ENCODE measurements around the gene IL23R. TPM values are rescaled to one million over a fixed set of nuclear protein-coding genes. Genes with fewer than 3 reads are reported as not detected.

The IL23R gene
- total RNA-seq, 1 donor = not detected

GRCh38 chr1:67228791-67229190, 62.5 kb downstream of the IL23R start:
- TF ChIP-seq CTCF (IDR thresholded peaks at IDR 0.05; ENCODE audit: extremely low read depth, low read depth, low read length) = no peak
- Histone ChIP-seq H4K20me1 (ENCODE audit: insufficient read depth, low read length) (no peaks in the 10 kb centered on the region), H3K79me2 (ENCODE audit: insufficient read depth, low read length) (no peaks in the 10 kb centered on the region), H2AFZ (ENCODE audit: low read length) (no peak overlapping the region), H3K4me3 (ENCODE audit: insufficient read depth, low read length) (no peak overlapping the region), H3K4me2 (ENCODE audit: insufficient read depth, low read length) (no peak overlapping the region), H3K36me3 (ENCODE audit: insufficient read depth, low read length) (no peaks in the 10 kb centered on the region), H3K9me3 (ENCODE audit: low read depth, low read length) (no peaks in the 10 kb centered on the region), H3K4me1 (ENCODE audit: insufficient read depth, low read length) (no peaks in the 10 kb centered on the region), H3K27ac (ENCODE audit: low read depth, low read length) (no peak overlapping the region), H3K27me3 (ENCODE audit: insufficient read depth, low read length) (peaks cover 11% of the 10 kb centered on the region)
- DNase-seq (ENCODE audit: insufficient read length, low spot score, missing footprints) = no peak

GRCh38 chr1:67230539-67230938, 64.3 kb downstream of the IL23R start:
- peak; percentile 8 for DNase-seq (ENCODE audit: insufficient read length, low spot score, missing footprints)
- Histone ChIP-seq H3K79me2 (ENCODE audit: insufficient read depth, low read length) (no peaks in the 10 kb centered on the region), H3K4me3 (ENCODE audit: insufficient read depth, low read length) (no peak overlapping the region), H4K20me1 (ENCODE audit: insufficient read depth, low read length) (no peaks in the 10 kb centered on the region), H3K27ac (ENCODE audit: low read depth, low read length) (no peak overlapping the region), H3K27me3 (ENCODE audit: insufficient read depth, low read length) (peaks cover 12% of the 10 kb centered on the region), H3K36me3 (ENCODE audit: insufficient read depth, low read length) (no peaks in the 10 kb centered on the region), H3K9me3 (ENCODE audit: low read depth, low read length) (no peaks in the 10 kb centered on the region), H3K4me2 (ENCODE audit: insufficient read depth, low read length) (no peak overlapping the region), H3K4me1 (ENCODE audit: insufficient read depth, low read length) (no peaks in the 10 kb centered on the region), H2AFZ (ENCODE audit: low read length) (no peak overlapping the region)
- TF ChIP-seq CTCF (IDR thresholded peaks at IDR 0.05; ENCODE audit: extremely low read depth, low read depth, low read length) = no peak

- H3K36me3 ChIP-seq (ENCODE audit: insufficient read depth, low read length) = no peaks in the 10 kb centered on the region
- no peaks in the 10 kb centered on the region for H3K79me2 ChIP-seq (ENCODE audit: insufficient read depth, low read length)
- H3K4me1 ChIP-seq (ENCODE audit: insufficient read depth, low read length) = no peaks in the 10 kb centered on the region
- no peak for TF ChIP-seq CTCF (IDR thresholded peaks at IDR 0.05; ENCODE audit: extremely low read depth, low read depth, low read length)
- no peak for DNase-seq (ENCODE audit: insufficient read length, low spot score, missing footprints)
- H3K4me2 ChIP-seq (ENCODE audit: insufficient read depth, low read length) = no peak overlapping the region
- no peak overlapping the region for H3K27ac ChIP-seq (ENCODE audit: low read depth, low read length)
- no peak overlapping the region for H2AFZ ChIP-seq (ENCODE audit: low read length)
- H3K4me3 ChIP-seq (ENCODE audit: insufficient read depth, low read length) = no peak overlapping the region
- no peaks in the 10 kb centered on the region for H4K20me1 ChIP-seq (ENCODE audit: insufficient read depth, low read length)
- no peaks in the 10 kb centered on the region for H3K9me3 ChIP-seq (ENCODE audit: low read depth, low read length)
- peaks cover 15% of the 10 kb centered on the region for H3K27me3 ChIP-seq (ENCODE audit: insufficient read depth, low read length)
These were observed 70.0 kb downstream of the IL23R start for GRCh38 chr1:67236277-67236676.

- Histone ChIP-seq H3K27me3 (ENCODE audit: insufficient read depth, low read length) (peaks cover 18% of the 10 kb centered on the region), H3K4me2 (ENCODE audit: insufficient read depth, low read length) (no peak overlapping the region), H2AFZ (ENCODE audit: low read length) (no peak overlapping the region), H3K9me3 (ENCODE audit: low read depth, low read length) (no peaks in the 10 kb centered on the region), H3K4me3 (ENCODE audit: insufficient read depth, low read length) (no peak overlapping the region), H3K79me2 (ENCODE audit: insufficient read depth, low read length) (no peaks in the 10 kb centered on the region), H3K27ac (ENCODE audit: low read depth, low read length) (no peak overlapping the region), H3K4me1 (ENCODE audit: insufficient read depth, low read length) (no peaks in the 10 kb centered on the region), H3K36me3 (ENCODE audit: insufficient read depth, low read length) (no peaks in the 10 kb centered on the region), H4K20me1 (ENCODE audit: insufficient read depth, low read length) (no peaks in the 10 kb centered on the region)
- DNase-seq (ENCODE audit: insufficient read length, low spot score, missing footprints) = no peak
- TF ChIP-seq CTCF (IDR thresholded peaks at IDR 0.05; ENCODE audit: extremely low read depth, low read depth, low read length) = no peak
These were observed 73.5 kb downstream of the IL23R start for GRCh38 chr1:67239738-67240137.

Data from osteoblast (primary cell).